NT2/D1 (cell line): ENCODE results near the gene PLOD2.

Source experiments
- DNase-seq: peaks from one replicate; pipeline ENCODE4 v3.0.0-alpha.2; 2011; ENCODE audit warnings: low read depth, low spot score
- H3K27me3 ChIP-seq: 2 replicates; pipeline ENCODE4 v1.6.0; 2011; ENCODE audit warnings: mild to moderate bottlenecking; ENCODE audit not compliant: insufficient read length, insufficient read depth
- H3K36me3 ChIP-seq: 2 replicates; pipeline ENCODE4 v1.6.1; 2011; ENCODE audit warnings: mild to moderate bottlenecking, low read length, mixed read lengths; ENCODE audit not compliant: insufficient read depth, insufficient read length
- H3K4me1 ChIP-seq: 2 replicates; pipeline ENCODE4 v1.5.1; 2011; ENCODE audit not compliant: insufficient read depth, insufficient read length
- H3K4me3 ChIP-seq: 2 replicates; pipeline ENCODE4 v1.5.1; 2011; ENCODE audit warnings: low read depth; ENCODE audit not compliant: insufficient read length
- H3K9ac ChIP-seq: 2 replicates; pipeline ENCODE4 v1.6.0; 2011; ENCODE audit warnings: low read depth; ENCODE audit not compliant: insufficient read length
- H3K9me3 ChIP-seq: 2 replicates; pipeline ENCODE4 v1.5.1; 2011; ENCODE audit warnings: mild to moderate bottlenecking, low read length; ENCODE audit not compliant: insufficient read depth
- SUZ12 ChIP-seq: IDR thresholded peaks from 2 replicates; pipeline ENCODE4 v1.6.1; 2011; ENCODE audit not compliant: insufficient read length, insufficient read depth; ENCODE audit errors: extremely low read depth
- YY1 ChIP-seq: IDR thresholded peaks from 2 replicates; pipeline ENCODE4 v1.6.1; 2011; ENCODE audit not compliant: insufficient read length, insufficient read depth
- ZNF274 ChIP-seq: IDR thresholded peaks from 2 replicates; pipeline ENCODE4 v1.6.1; 2011; ENCODE audit warnings: mild to moderate bottlenecking, low read depth, low read length

Gene PLOD2

DNA sequence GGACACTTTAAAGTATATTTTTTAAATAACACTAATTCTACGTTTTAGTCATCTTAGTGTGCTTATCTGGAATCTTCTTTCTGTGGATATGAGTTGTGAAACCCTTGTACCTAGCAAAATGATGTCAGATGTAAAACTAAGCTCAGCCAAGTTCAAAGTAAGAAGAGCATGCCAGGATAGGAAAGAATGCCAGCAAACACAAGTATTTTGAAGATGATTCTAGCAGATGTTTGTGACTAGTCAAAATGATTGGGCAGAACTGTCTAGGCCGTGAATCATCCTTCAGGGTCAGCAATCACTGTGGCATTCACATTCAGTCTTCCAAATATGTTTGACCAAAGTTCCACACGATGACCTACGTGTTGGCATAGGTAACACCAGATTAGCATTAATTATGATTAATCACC lies 5.4 kb upstream of the PLOD2 start:
- no peak for DNase-seq
- TF ChIP-seq YY1 (no peak), SUZ12 (no peak), ZNF274 (no peak)
- H3K4me1 ChIP-seq, result peaks cover 2% of the 10 kb centered on the region

DNA sequence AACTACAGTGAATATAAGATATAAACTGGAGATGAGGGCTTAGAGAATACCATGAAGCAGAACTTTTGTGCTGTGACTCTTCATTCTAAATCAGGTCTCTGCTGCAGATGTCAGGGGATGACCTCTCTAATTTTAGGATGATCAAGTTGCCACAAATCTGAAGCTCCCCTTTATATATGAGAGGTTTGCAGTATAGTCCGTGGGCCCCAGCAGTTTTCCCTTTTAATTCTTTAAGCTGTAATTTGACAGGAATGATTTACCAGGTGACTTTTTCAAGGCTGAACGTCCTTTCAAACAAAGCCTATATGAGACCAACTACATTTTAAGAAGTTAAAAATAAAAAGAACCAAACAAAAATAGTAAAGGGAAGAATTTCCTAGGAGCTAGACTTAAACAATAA lies 4.9 kb upstream of the PLOD2 start:
- H3K36me3 ChIP-seq, result no peaks in the 10 kb centered on the region
- no peaks in the 10 kb centered on the region for H3K9me3 ChIP-seq
- no peak for TF ChIP-seq YY1
- TF ChIP-seq ZNF274, result no peak
- TF ChIP-seq SUZ12, result no peak
- H3K4me3 ChIP-seq, result no peak overlapping the region
- peaks cover 2% of the 10 kb centered on the region for H3K4me1 ChIP-seq
- no peak for DNase-seq
- H3K27me3 ChIP-seq, result no peaks in the 10 kb centered on the region
- no peak overlapping the region for H3K9ac ChIP-seq

More for the DNA sequence above, 5.4 kb upstream of the PLOD2 start:
- Histone ChIP-seq H3K9ac (no peak overlapping the region), H3K36me3 (no peaks in the 10 kb centered on the region), H3K27me3 (no peaks in the 10 kb centered on the region), H3K4me3 (no peak overlapping the region), H3K9me3 (no peaks in the 10 kb centered on the region)

DNA sequence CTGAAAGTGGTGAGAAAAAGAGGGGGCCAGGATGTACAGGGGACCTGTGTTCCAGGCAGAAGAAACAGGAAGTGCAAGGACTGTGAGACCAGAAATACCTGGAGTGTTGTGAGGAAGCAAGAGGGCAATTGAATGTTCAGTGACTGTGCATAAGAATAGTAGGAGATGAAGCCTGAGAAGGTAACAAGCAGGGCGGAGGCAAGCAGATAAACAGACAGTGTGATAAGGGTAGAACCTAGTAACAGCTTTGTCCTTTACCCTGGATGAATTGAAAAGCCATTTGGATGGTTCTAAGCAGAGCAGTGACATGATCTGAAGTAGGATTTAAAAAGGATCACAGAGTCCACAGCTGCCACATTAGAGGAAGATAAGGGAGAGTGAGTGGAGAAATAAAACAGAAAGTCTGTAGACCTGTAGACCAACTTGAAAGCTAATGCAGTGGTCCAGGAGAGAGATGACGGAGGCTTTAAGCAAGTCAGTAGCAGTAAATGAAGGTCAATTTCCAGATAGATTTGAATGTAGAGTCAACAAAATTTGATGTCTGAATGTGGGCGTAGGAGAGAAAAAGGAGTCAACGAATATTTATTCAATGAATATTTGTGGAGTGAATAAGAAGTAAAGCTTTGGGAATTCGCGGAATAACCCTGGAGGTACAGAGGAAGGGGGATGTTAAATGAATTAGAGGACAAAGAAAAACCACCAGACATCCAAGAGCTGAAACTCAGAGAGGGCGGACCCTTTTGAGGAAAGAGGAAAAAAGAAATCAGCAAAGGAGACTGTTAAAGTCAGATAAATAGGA lies 4.2 kb upstream of the PLOD2 start:
- TF ChIP-seq ZNF274 (no peak), YY1 (no peak), SUZ12 (no peak)
- H3K27me3 ChIP-seq, result no peaks in the 10 kb centered on the region
- H3K9ac ChIP-seq, result no peak overlapping the region
- H3K36me3 ChIP-seq, result no peaks in the 10 kb centered on the region
- DNase-seq, result no peak
- no peaks in the 10 kb centered on the region for H3K9me3 ChIP-seq
- peaks cover 2% of the 10 kb centered on the region for H3K4me1 ChIP-seq
- H3K4me3 ChIP-seq, result no peak overlapping the region

DNA sequence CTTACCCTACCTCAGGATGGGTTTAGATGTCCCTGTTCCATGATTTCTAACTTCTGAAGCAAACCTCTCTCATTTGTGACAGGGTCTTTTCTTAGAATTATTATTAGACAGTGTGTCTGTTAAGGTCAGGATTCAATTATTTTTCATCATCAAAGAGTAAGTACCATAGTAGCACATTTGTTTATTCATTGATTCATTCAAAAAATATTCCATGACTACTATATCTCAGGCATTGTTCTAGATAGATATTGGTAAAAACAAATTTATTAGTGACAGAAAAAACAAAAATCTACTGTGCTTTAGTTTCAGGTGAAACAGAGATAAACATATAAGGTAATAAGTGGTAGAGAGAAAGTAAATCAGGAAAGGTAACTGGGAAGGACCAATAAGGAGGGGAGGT lies 3.5 kb upstream of the PLOD2 start:
- H3K4me3 ChIP-seq, result no peak overlapping the region
- H3K9me3 ChIP-seq, result no peaks in the 10 kb centered on the region
- no peak overlapping the region for H3K9ac ChIP-seq
- no peaks in the 10 kb centered on the region for H3K27me3 ChIP-seq
- no peak for DNase-seq
- peaks cover 2% of the 10 kb centered on the region for H3K4me1 ChIP-seq
- TF ChIP-seq SUZ12, result no peak
- no peak for TF ChIP-seq ZNF274
- TF ChIP-seq YY1, result no peak
- H3K36me3 ChIP-seq, result no peaks in the 10 kb centered on the region

DNA sequence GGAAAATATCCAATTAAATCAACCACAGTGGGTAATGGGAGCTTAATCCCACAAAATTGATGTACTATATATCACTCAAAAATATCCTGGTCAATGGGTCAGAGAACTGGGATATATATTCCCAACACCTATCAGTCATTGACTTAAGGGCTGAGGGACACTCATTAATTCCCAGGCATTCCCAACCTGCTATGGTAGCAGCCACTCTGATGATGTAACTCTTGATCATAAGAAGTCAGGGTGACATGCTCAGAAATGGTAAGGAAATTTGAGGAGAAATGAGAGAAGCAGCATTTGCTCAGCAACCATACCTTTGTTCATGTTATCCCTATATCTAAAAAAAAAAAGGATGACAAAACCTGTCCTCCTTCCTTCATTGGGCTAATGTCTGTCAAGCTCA lies 3.1 kb upstream of the PLOD2 start:
- Histone ChIP-seq H3K4me3 (no peak overlapping the region), H3K4me1 (peaks cover 2% of the 10 kb centered on the region), H3K27me3 (no peaks in the 10 kb centered on the region), H3K9ac (no peak overlapping the region), H3K36me3 (no peaks in the 10 kb centered on the region), H3K9me3 (no peaks in the 10 kb centered on the region)
- TF ChIP-seq YY1, result no peak
- TF ChIP-seq SUZ12, result no peak
- DNase-seq, result no peak

DNA sequence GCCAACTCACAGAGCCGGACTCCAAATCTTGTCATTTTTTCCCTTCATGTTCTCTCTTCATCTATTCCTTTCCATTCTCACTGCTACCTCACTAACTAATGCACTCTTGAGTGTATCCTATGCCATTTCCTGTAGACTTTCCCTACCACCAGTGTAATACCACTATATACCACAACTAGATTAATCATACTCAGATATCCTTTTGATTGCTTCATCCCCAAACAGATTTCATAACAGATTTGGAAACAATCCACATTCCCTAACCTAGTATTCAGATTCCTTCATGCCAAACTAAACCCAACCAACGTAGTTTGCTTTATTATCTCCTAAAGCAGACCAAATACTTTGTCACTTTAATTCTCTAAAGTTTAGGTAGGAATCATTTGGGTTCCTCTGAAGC lies 2.6 kb upstream of the PLOD2 start:
- H3K36me3 ChIP-seq, result no peaks in the 10 kb centered on the region
- no peaks in the 10 kb centered on the region for H3K27me3 ChIP-seq
- no peaks in the 10 kb centered on the region for H3K9me3 ChIP-seq
- TF ChIP-seq ZNF274 (no peak), YY1 (no peak), SUZ12 (no peak)
- no peak for DNase-seq
- no peak overlapping the region for H3K9ac ChIP-seq
- no peak overlapping the region for H3K4me3 ChIP-seq
- H3K4me1 ChIP-seq, result peaks cover 2% of the 10 kb centered on the region

DNA sequence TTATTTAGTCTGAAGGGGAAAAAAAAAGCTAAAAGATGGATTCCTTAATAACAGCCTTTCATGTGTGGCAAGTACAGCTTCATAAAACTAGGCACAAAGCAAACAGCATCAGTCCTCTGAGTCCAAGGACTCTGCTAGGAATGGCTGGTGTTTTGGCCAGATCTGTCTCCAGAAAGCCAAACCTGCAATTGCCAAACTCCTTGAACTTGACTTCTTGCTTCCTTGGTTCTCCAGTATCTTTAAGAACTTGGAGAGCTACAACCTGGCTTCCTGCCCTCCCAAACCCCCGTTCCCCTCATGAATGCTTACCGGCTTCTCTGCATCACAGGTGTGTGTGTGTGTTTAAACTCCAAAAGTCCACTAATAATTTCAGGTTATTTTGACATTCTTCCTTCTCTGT lies 1.6 kb upstream of the PLOD2 start:
- DNase-seq, result no peak
- Histone ChIP-seq H3K27me3 (no peaks in the 10 kb centered on the region), H3K4me3 (no peak overlapping the region), H3K4me1 (peaks cover 2% of the 10 kb centered on the region), H3K9ac (no peak overlapping the region), H3K36me3 (no peaks in the 10 kb centered on the region), H3K9me3 (no peaks in the 10 kb centered on the region)
- no peak for TF ChIP-seq YY1
- no peak for TF ChIP-seq ZNF274
- TF ChIP-seq SUZ12, result no peak
